Ascending aorta (tissue), 2 donors: ENCODE results near the gene SLC27A2. TPM values are rescaled to one million over a fixed set of nuclear protein-coding genes. Genes with fewer than 3 reads are reported as not detected.

Experiments used
- DNase-seq, 2 donors: peaks; one replicate each; pipeline ENCODE4 v3.0.0-alpha.2; 2019; ENCODE audit warnings: low spot score in 2 of 2
- H3K27ac ChIP-seq, 2 donors: fragments of 200-600 bp; sonication (generic); one replicate each; pipeline ENCODE4 v1.5.1; 2016 to 2017; ENCODE audit warnings: mild to moderate bottlenecking in 1 of 2
- H3K27me3 ChIP-seq: fragments of 200-600 bp; sonication (generic); one replicate; pipeline ENCODE4 v1.5.1; 2017
- H3K36me3 ChIP-seq, 2 donors: fragments of 200-600 bp; sonication (generic); one replicate each; pipeline ENCODE4 v1.5.1; 2016
- H3K4me1 ChIP-seq, 2 donors: fragments of 200-600 bp; sonication (generic); one replicate each; pipeline ENCODE4 v1.5.1; 2016 to 2017; ENCODE audit warnings: mild to moderate bottlenecking in 1 of 2
- H3K4me3 ChIP-seq, 2 donors: fragments of 200-600 bp; sonication (generic); one replicate each; pipeline ENCODE4 v1.5.1; 2016 to 2017; ENCODE audit warnings: mild to moderate bottlenecking in 1 of 2
- H3K9me3 ChIP-seq, 2 donors: fragments of 200-600 bp; sonication (generic); one replicate each; pipeline ENCODE4 v1.5.1; 2016
- intact Hi-C: fragments of 100-400 bp; cut with DNase I; formaldehyde crosslinking; loops from one replicate; pipeline ENCODE4 v1.15.1; 2023
- total RNA-seq: library from RNA; depleted of rRNA; stranded (reverse); fragments of >200 nt; gene quantifications from one replicate; pipeline ENCODE4 v1.1.0, GENCODE V29; 2016
- TF ChIP-seq, protein P1 (sequence below), 3 experiments: fragments of 200-600 bp in 2 of 3; fragments of 450-650 bp in 1 of 3; sonication (generic) in 2 of 3; IDR thresholded peaks; one replicate each; pipeline ENCODE4 v1.5.1; 2016 to 2019; ENCODE audit warnings: antibody characterized with exemption in 3 of 3, mild to moderate bottlenecking in 1 of 3, moderate library complexity in 1 of 3

SLC27A2 gene
- total RNA-seq, 1 donor from 2014 or later = not detected

DNA sequence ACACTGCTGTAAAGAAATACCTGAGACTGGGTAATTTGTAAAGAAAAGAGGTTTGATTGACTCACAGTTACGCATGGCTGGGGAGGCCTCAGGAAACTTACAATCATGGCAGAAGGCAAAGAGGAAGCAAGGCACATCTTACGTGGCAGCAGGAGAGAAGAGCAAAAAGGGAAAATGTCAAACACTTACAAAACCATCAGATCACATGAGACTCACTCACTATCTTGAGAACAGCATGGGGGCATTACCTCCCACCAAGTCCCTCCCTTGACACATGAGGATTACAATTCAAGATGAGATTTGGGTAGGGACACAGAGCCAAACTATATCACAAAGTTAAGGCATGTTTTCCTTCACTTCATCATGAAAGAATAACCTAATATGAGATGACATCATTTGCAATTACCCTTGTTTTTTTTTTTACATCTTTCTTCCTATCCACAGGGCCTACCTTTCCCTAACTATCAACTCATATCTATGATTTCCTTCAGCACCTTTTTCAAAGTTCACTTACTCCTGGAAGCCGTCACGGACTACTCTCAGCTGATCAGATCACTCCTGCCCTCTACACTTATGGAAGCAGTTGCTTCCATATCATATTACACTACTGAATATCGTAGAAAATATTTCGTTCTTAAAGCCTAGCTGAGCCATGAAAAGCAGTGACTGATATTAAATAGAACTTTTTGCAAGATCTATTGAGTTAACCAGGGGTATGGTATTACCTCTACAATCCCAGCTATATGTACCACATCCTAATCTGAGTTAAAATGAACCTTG, 37.5 kb upstream of the SLC27A2 start:
- no peak overlapping the region for H3K27ac ChIP-seq
- H3K9me3 ChIP-seq = no peaks in the 10 kb centered on the region
- no peaks in the 10 kb centered on the region for H3K36me3 ChIP-seq
- no peaks in the 10 kb centered on the region for H3K27me3 ChIP-seq
- TF ChIP-seq, protein P1, sequence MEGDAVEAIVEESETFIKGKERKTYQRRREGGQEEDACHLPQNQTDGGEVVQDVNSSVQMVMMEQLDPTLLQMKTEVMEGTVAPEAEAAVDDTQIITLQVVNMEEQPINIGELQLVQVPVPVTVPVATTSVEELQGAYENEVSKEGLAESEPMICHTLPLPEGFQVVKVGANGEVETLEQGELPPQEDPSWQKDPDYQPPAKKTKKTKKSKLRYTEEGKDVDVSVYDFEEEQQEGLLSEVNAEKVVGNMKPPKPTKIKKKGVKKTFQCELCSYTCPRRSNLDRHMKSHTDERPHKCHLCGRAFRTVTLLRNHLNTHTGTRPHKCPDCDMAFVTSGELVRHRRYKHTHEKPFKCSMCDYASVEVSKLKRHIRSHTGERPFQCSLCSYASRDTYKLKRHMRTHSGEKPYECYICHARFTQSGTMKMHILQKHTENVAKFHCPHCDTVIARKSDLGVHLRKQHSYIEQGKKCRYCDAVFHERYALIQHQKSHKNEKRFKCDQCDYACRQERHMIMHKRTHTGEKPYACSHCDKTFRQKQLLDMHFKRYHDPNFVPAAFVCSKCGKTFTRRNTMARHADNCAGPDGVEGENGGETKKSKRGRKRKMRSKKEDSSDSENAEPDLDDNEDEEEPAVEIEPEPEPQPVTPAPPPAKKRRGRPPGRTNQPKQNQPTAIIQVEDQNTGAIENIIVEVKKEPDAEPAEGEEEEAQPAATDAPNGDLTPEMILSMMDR (IDR thresholded peaks at IDR 0.05) = no peak
- no peaks in the 10 kb centered on the region for H3K4me1 ChIP-seq
- intact Hi-C loops = loop anchor here (1.0 to 10.0 kb wide), 3 partner anchors 250 to 1284 kb away; no protein-coding TSS in a partner anchor
- DNase-seq = no peak
- no peak overlapping the region for H3K4me3 ChIP-seq

- Histone ChIP-seq H3K4me3 (no peak overlapping the region), H3K27ac (no peak overlapping the region), H3K4me1 (no peaks in the 10 kb centered on the region), H3K36me3 (no peaks in the 10 kb centered on the region), H3K9me3 (no peaks in the 10 kb centered on the region), H3K27me3 (no peaks in the 10 kb centered on the region)
- TF ChIP-seq, protein P1 (IDR thresholded peaks at IDR 0.05) = peak; percentile 40 to 59 (median 48)
- no peak for DNase-seq
- intact Hi-C loops = loop anchor here (1.0 to 10.0 kb wide), 3 partner anchors 251 to 1285 kb away; no protein-coding TSS in a partner anchor
Measured at GRCh38 chr15:50145451-50145872, 36.5 kb upstream of the SLC27A2 start.

DNA sequence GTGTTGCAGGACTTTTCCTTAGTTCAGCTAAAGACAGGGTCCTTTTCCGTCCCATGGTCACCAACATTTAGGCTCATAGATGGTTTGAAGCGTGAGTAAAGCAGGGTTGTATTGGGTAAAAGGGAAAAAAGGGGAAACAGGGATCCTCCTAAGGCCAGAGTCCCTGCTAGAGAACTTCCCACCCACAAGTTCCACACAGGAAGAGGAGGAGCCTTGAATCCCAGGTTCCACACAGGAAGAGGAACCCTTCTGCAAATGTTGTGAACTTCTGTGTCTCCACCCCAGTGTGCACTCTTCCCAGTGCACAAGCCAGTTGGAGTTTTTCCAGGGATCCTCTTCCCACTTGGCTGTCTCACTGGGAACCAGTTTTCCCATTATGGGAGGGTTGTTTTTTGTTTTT, 35.4 kb upstream of the SLC27A2 start:
- no peaks in the 10 kb centered on the region for H3K27me3 ChIP-seq
- TF ChIP-seq, protein P1 (IDR thresholded peaks at IDR 0.05) = no peak
- no peak for DNase-seq
- no peaks in the 10 kb centered on the region for H3K9me3 ChIP-seq
- H3K27ac ChIP-seq = no peak overlapping the region
- intact Hi-C loops = loop anchor here (10.0 kb wide), 1 partner anchor 252 kb away; no protein-coding TSS in a partner anchor
- H3K4me3 ChIP-seq = no peak overlapping the region
- no peaks in the 10 kb centered on the region for H3K4me1 ChIP-seq
- no peaks in the 10 kb centered on the region for H3K36me3 ChIP-seq

GRCh38 chr15:50148362-50148963, 33.5 kb upstream of the SLC27A2 start:
- H3K9me3 ChIP-seq = no peaks in the 10 kb centered on the region
- DNase-seq = no peak
- no peak overlapping the region for H3K4me3 ChIP-seq
- H3K27ac ChIP-seq = no peak overlapping the region
- TF ChIP-seq, protein P1 (IDR thresholded peaks at IDR 0.05) = no peak
- no peaks in the 10 kb centered on the region for H3K36me3 ChIP-seq
- no peaks in the 10 kb centered on the region for H3K4me1 ChIP-seq
- intact Hi-C loops = loop anchor here (10.0 kb wide), 1 partner anchor 254 kb away; no protein-coding TSS in a partner anchor
- no peaks in the 10 kb centered on the region for H3K27me3 ChIP-seq

- Histone ChIP-seq H3K4me1 (no peaks in the 10 kb centered on the region), H3K27me3 (no peaks in the 10 kb centered on the region), H3K9me3 (no peaks in the 10 kb centered on the region), H3K36me3 (no peaks in the 10 kb centered on the region), H3K27ac (no peak overlapping the region), H3K4me3 (no peak overlapping the region)
- no peak for DNase-seq
- TF ChIP-seq, protein P1 (IDR thresholded peaks at IDR 0.05) = no peak
- intact Hi-C loops = loop anchor here (10.0 kb wide), 1 partner anchor 254 kb away; no protein-coding TSS in a partner anchor
Measured at GRCh38 chr15:50149090-50149489, 32.9 kb upstream of the SLC27A2 start.
